ENCODE results near the gene BHLHE40. TPM values are rescaled to one million over a fixed set of nuclear protein-coding genes. Genes with fewer than 3 reads are reported as not detected.

The BHLHE40 gene
- total and polyA plus RNA-seq, 2 of the 8 experiments (the other 6 are each of a cell fraction or from before 2014, with no cell fraction given) = 1.5 to 2.2 TPM

DNA sequence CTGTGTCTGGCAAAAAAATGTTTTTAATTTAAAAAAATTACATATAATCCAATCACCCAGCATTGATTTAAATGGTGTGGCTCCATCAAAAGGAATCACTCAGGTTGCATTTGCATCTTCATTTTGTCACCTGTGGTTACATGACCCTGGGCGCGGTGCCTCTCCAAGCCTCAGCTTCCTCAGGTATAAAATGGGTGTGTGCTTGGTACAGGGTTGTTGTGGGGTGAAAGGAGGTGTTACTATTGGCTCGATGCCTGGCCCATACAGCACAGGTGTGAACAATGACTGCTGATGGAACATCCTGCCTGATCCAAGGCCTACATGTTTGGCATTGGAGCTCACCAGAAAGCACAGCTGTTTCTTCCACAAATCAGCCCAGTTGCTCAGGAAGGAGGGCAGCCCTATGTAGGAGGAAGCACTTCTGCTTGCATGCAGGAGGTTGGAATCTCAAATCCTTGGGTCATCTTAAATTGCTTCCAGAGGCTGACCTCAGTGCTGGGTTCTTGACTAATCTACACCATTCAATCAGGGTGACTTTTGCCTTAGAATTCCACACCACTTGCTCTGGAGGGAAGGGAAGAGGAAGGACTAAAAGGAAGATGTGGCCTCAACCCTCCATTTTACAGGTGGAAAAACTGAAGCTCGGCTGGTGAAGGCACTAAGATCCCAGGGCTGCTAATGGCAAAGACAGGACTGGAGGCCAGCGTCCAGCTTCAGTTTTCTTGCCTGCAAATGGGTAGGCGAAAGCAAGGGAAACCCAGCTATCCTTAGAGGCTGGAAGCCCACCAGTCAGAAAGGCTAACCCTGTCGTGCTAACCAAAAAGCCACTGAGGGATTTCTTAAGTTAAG, 31.7 kb downstream of the BHLHE40 start (continued):
- TF ChIP-seq POLR2AphosphoS5 (IDR thresholded peaks at IDR 0.05; ENCODE audit: low read depth, low read length) (no peak), EZH2 (IDR thresholded peaks at IDR 0.05; ENCODE audit: low read depth, low read length, severe bottlenecking) (no peak)
- TF ChIP-seq, protein P1, sequence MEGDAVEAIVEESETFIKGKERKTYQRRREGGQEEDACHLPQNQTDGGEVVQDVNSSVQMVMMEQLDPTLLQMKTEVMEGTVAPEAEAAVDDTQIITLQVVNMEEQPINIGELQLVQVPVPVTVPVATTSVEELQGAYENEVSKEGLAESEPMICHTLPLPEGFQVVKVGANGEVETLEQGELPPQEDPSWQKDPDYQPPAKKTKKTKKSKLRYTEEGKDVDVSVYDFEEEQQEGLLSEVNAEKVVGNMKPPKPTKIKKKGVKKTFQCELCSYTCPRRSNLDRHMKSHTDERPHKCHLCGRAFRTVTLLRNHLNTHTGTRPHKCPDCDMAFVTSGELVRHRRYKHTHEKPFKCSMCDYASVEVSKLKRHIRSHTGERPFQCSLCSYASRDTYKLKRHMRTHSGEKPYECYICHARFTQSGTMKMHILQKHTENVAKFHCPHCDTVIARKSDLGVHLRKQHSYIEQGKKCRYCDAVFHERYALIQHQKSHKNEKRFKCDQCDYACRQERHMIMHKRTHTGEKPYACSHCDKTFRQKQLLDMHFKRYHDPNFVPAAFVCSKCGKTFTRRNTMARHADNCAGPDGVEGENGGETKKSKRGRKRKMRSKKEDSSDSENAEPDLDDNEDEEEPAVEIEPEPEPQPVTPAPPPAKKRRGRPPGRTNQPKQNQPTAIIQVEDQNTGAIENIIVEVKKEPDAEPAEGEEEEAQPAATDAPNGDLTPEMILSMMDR (IDR thresholded peaks at IDR 0.05; ENCODE audit: control extremely low read depth in 1 of 3, insufficient read depth in 1 of 3, low read depth in 1 of 3, low read length in 3 of 3) = no peak
